HCT116 (cell line): ENCODE results near the gene WNT9A. TPM values are rescaled to one million over a fixed set of nuclear protein-coding genes. Genes with fewer than 3 reads are reported as not detected.

Source experiments
- ATAC-seq: fragments of 200-7000 bp; cut with Tn5 transposase; 2 replicates; pipeline ENCODE4 v1.9.1; 2020; ENCODE audit warnings: mild to moderate bottlenecking, moderate library complexity
- BruUV-seq: library from RNA; stranded (reverse); fragments of 400-500 nt; replicated peaks from 2 replicates; lab custom pipeline; 2021; lab: Mats Ljungman, UMichigan
- CTCF ChIA-PET: fragments of 300-600 bp; sonication (Branson Sonifier 250); formaldehyde crosslinking; loops from one replicate; lab custom pipeline; 2021; ENCODE audit warnings: antibody characterized with exemption; lab: Charles Lee
- POLR2A ChIA-PET: fragments of 300-600, 350-600 bp; sonication (Branson Sonifier 250); formaldehyde crosslinking; loops from one replicate; lab custom pipeline; 2021; ENCODE audit warnings: antibody characterized with exemption; lab: Charles Lee
- RAD21 ChIA-PET, 2 experiments: fragments of 300-600 bp; sonication (Branson Sonifier 250); formaldehyde crosslinking; loops; one replicate each; lab custom pipeline; 2023; ENCODE audit warnings: low total read pairs in 2 of 2; ENCODE audit not compliant: uncharacterized antibody in 2 of 2, unreplicated experiment in 2 of 2, low non-redundant PET in 1 of 2; lab: Charles Lee
- DNase-seq: peaks from one replicate; pipeline ENCODE4 v3.0.0-alpha.2; 2010; ENCODE audit warnings: low read depth, low spot score
- H2AFZ ChIP-seq: fragments of 200-600 bp; shearing (Covaris generic), sonication (generic); 2 replicates; pipeline ENCODE4 v1.6.1; 2017; ENCODE audit warnings: low read depth, mixed run types, mixed read lengths, antibody characterized with exemption, low read length; ENCODE audit not compliant: poor library complexity, severe bottlenecking
- H3K27ac ChIP-seq: 2 replicates; pipeline ENCODE4 v1.5.1; 2012; ENCODE audit warnings: low read depth, low read length
- H3K27me3 ChIP-seq: fragments of 200-600 bp; sonication (generic); 2 replicates; pipeline ENCODE4 v1.6.1; 2016; ENCODE audit warnings: mixed run types, low read length, mixed read lengths; ENCODE audit not compliant: insufficient read depth
- H3K36me3 ChIP-seq, 2 experiments: fragments of 200-500 bp in 1 of 2; fragments of 200-600 bp in 1 of 2; sonication (Bioruptor generic) in 1 of 2; sonication (generic) in 1 of 2; 2 replicates each; pipeline versions ENCODE4 v1.5.1 to v1.6.1; 2014 to 2016; ENCODE audit warnings: low read length in 2 of 2, inconsistent platforms in 1 of 2, mixed read lengths in 1 of 2, mixed run types in 1 of 2; ENCODE audit not compliant: insufficient read depth in 2 of 2, control insufficient read depth in 1 of 2
- H3K4me1 ChIP-seq, 2 experiments: fragments of 200-600 bp in 1 of 2; sonication (generic) in 1 of 2; 2 replicates each; pipeline versions ENCODE4 v1.5.1 to v1.6.1; 2012 to 2017; ENCODE audit warnings: low read length in 2 of 2, inconsistent platforms in 1 of 2, mild to moderate bottlenecking in 1 of 2, mixed read lengths in 1 of 2, mixed run types in 1 of 2, moderate library complexity in 1 of 2; ENCODE audit not compliant: insufficient read depth in 2 of 2, control insufficient read depth in 1 of 2
- H3K4me2 ChIP-seq: fragments of 200-600 bp; sonication (generic); 2 replicates; pipeline ENCODE4 v1.6.1; 2017; ENCODE audit warnings: mixed run types, low read length, mixed read lengths
- H3K4me3 ChIP-seq, 2 experiments: fragments of 200-600 bp in 1 of 2; sonication (generic) in 1 of 2; replicated peaks in 1 of 2; 2 replicates each; pipeline ENCODE4 v1.5.1; 2011 to 2016; ENCODE audit warnings: low read length in 2 of 2, control low read depth in 1 of 2, low read depth in 1 of 2, mild to moderate bottlenecking in 1 of 2, mixed read lengths in 1 of 2, mixed run types in 1 of 2
- H3K79me2 ChIP-seq: fragments of 200-600 bp; sonication (generic); 2 replicates; pipeline ENCODE4 v1.6.1; 2017; ENCODE audit warnings: mild to moderate bottlenecking, mixed run types, low read length, moderate library complexity, mixed read lengths; ENCODE audit not compliant: insufficient read depth
- H3K9ac ChIP-seq: fragments of 200-600 bp; sonication (generic); 2 replicates; pipeline ENCODE4 v1.6.1; 2016; ENCODE audit warnings: low read length, mixed read lengths
- H3K9me2 ChIP-seq: fragments of 200-600 bp; sonication (generic), shearing (Covaris generic); 2 replicates; pipeline ENCODE4 v1.6.1; 2017; ENCODE audit warnings: mixed run types, mild to moderate bottlenecking, moderate library complexity; ENCODE audit not compliant: insufficient read depth
- H3K9me3 ChIP-seq, 2 experiments: fragments of 200-500 bp in 1 of 2; fragments of 200-600 bp in 1 of 2; sonication (Bioruptor generic) in 1 of 2; sonication (generic) in 1 of 2; 2 replicates each; pipeline ENCODE4 v1.6.1; 2014 to 2017; ENCODE audit warnings: low read length in 2 of 2, mixed read lengths in 2 of 2, inconsistent platforms in 1 of 2, low read depth in 1 of 2, mild to moderate bottlenecking in 1 of 2, mixed run types in 1 of 2, moderate library complexity in 1 of 2; ENCODE audit not compliant: control insufficient read depth in 1 of 2, insufficient read depth in 1 of 2
- H4K20me1 ChIP-seq: fragments of 200-600 bp; sonication (generic), shearing (Covaris generic); 2 replicates; pipeline ENCODE4 v1.6.1; 2017; ENCODE audit warnings: mixed run types, mild to moderate bottlenecking, moderate library complexity; ENCODE audit not compliant: insufficient read depth
- ATF3 ChIP-seq: IDR thresholded peaks from 2 replicates; pipeline ENCODE4 v1.6.1; 2012
- CBX3 ChIP-seq: IDR thresholded peaks from 2 replicates; pipeline ENCODE4 v1.6.1; 2012; ENCODE audit warnings: low read depth
- EZH2phosphoT487 ChIP-seq: fragments of 200-600 bp; IDR thresholded peaks from 2 replicates; pipeline ENCODE4 v1.6.1; 2018; ENCODE audit warnings: antibody characterized with exemption, borderline replicate concordance
- FOSL1 ChIP-seq: IDR thresholded peaks from 2 replicates; pipeline ENCODE4 v1.6.1; 2012; ENCODE audit warnings: low read depth
- JUND ChIP-seq: IDR thresholded peaks from 2 replicates; pipeline ENCODE4 v1.6.1; 2012
- POLR2AphosphoS5 ChIP-seq: IDR thresholded peaks from 2 replicates; pipeline ENCODE4 v1.6.1; 2011; ENCODE audit warnings: mild to moderate bottlenecking, low read depth, low read length, moderate library complexity
- RAD21 ChIP-seq: IDR thresholded peaks from 2 replicates; pipeline ENCODE4 v1.6.1; 2012; ENCODE audit warnings: low read depth, mild to moderate bottlenecking
- REST ChIP-seq: IDR thresholded peaks from 2 replicates; pipeline ENCODE4 v1.6.1; 2012; ENCODE audit warnings: low read depth
- SP1 ChIP-seq: IDR thresholded peaks from 2 replicates; pipeline ENCODE4 v1.6.1; 2012; ENCODE audit warnings: low read depth
- TCF7L2 ChIP-seq: IDR thresholded peaks from 2 replicates; pipeline ENCODE4 v1.7.0; 2011; ENCODE audit warnings: borderline replicate concordance, inconsistent platforms; ENCODE audit not compliant: insufficient read depth, insufficient read length; ENCODE audit errors: extremely low read depth
- ZBTB33 ChIP-seq: IDR thresholded peaks from 2 replicates; pipeline ENCODE4 v1.6.1; 2011; ENCODE audit warnings: mild to moderate bottlenecking, low read length, moderate library complexity; ENCODE audit not compliant: insufficient replicate concordance; ENCODE audit errors: extremely low read depth
- intact Hi-C: fragments of 100-400 bp; cut with micrococcal nuclease; formaldehyde crosslinking; loops from 2 replicates; pipeline ENCODE4 v1.10.0; 2022
- total RNA-seq: library from RNA; stranded (reverse); gene quantifications from one replicate; pipeline ENCODE4 v1.2.1, GENCODE V29; 2021; ENCODE audit not compliant: unreplicated experiment
- TF ChIP-seq, protein P1 (sequence below), 3 experiments: fragments of 200-600 bp in 1 of 3; sonication (generic) in 1 of 3; IDR thresholded peaks in 2 of 3; conservative IDR thresholded peaks in 1 of 3; 2 replicates each; pipeline ENCODE4 v1.5.1; 2012 to 2017; ENCODE audit warnings: low read depth in 2 of 3, low read length in 2 of 3, antibody characterized with exemption in 1 of 3, borderline replicate concordance in 1 of 3, control low read depth in 1 of 3, mild to moderate bottlenecking in 1 of 3, mixed read lengths in 1 of 3, mixed run types in 1 of 3, moderate library complexity in 1 of 3; ENCODE audit not compliant: insufficient read depth in 1 of 3

WNT9A gene
- total RNA-seq, 1 experiment from 2014 or later: 5.6 TPM

DNA sequence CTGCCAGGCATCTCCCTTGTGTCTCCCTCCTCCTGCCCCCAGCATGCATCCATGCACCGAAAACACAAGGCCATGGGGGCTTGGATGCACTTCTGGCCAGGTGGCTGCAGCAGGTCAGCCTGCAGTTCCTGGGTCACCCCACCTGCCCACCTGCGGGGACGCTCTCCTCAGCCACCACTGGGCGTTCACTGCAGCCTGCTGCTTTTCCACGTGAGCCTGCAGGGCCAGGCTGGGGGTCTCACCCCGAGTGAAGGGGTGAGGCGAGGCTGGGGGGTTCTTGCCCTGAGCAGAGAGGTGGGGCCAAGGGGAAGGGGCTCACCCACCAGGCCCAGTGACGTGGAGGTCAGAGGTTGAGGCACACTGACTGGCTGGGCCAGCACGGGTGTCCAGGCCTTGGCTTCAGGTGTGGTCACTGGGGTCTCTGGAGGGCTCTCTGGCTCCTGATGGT is 64.6 kb downstream of the WNT9A start:
- CTCF ChIA-PET: no interaction called here
- POLR2A ChIA-PET: no interaction called here
- RAD21 ChIA-PET: no interaction called here

More for the DNA sequence above, 64.6 kb downstream of the WNT9A start:
- BruUV-seq: no TSS peak
- Histone ChIP-seq H3K27me3 (no peaks in the 10 kb centered on the region), H3K36me3 (no peaks in the 10 kb centered on the region), H3K4me3 (no peak overlapping the region), H4K20me1 (no peaks in the 10 kb centered on the region), H3K9ac (no peak overlapping the region), H3K27ac (no peak overlapping the region), H3K9me2 (no peaks in the 10 kb centered on the region), H3K9me3 (no peaks in the 10 kb centered on the region), H3K4me2 (no peak overlapping the region), H3K79me2 (no peaks in the 10 kb centered on the region), H3K4me1 (peaks cover 10 to 15% of the 10 kb centered on the region in 2 experiments), H2AFZ (no peak overlapping the region)
- intact Hi-C loops: no loop called here
- ATAC-seq: no peak
- TF ChIP-seq JUND (no peak), RAD21 (no peak), REST (no peak), TCF7L2 (no peak), ATF3 (no peak), CBX3 (no peak), ZBTB33 (no peak), SP1 (no peak), EZH2phosphoT487 (no peak), POLR2AphosphoS5 (no peak), FOSL1 (no peak)
- TF ChIP-seq, protein P1, sequence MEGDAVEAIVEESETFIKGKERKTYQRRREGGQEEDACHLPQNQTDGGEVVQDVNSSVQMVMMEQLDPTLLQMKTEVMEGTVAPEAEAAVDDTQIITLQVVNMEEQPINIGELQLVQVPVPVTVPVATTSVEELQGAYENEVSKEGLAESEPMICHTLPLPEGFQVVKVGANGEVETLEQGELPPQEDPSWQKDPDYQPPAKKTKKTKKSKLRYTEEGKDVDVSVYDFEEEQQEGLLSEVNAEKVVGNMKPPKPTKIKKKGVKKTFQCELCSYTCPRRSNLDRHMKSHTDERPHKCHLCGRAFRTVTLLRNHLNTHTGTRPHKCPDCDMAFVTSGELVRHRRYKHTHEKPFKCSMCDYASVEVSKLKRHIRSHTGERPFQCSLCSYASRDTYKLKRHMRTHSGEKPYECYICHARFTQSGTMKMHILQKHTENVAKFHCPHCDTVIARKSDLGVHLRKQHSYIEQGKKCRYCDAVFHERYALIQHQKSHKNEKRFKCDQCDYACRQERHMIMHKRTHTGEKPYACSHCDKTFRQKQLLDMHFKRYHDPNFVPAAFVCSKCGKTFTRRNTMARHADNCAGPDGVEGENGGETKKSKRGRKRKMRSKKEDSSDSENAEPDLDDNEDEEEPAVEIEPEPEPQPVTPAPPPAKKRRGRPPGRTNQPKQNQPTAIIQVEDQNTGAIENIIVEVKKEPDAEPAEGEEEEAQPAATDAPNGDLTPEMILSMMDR (IDR thresholded peaks at IDR 0.05 in 2 of 3, conservative IDR thresholded peaks at IDR 0.05 in 1 of 3; ENCODE audit: borderline replicate concordance in 1 of 3, insufficient read depth in 1 of 3, low read depth in 2 of 3, low read length in 2 of 3): no peak
- no peak for DNase-seq
